A673 (cell line): ENCODE data around the gene OR2AJ1. TPM values are rescaled to one million over a fixed set of nuclear protein-coding genes. Genes with fewer than 3 reads are reported as not detected.

Source experiments
- BruUV-seq: library from RNA; stranded (reverse); fragments of 400-500 nt; replicated peaks from 2 replicates; lab custom pipeline; 2021; lab: Mats Ljungman, UMichigan
- CTCF ChIA-PET: fragments of 300-600 bp; sonication (Branson Sonifier 250); formaldehyde crosslinking; loops from one replicate; lab custom pipeline; 2022; ENCODE audit warnings: antibody characterized with exemption; lab: Charles Lee
- POLR2A ChIA-PET: fragments of 300-600 bp; sonication (Branson Sonifier 250); formaldehyde crosslinking; loops from one replicate; lab custom pipeline; 2022; ENCODE audit warnings: antibody characterized with exemption; ENCODE audit not compliant: low non-redundant PET; lab: Charles Lee
- DNase-seq: peaks from one replicate; pipeline ENCODE4 v3.0.0-alpha.2; 2015; ENCODE audit warnings: low spot score
- H3K27ac ChIP-seq: fragments of 200-600 bp; sonication (generic); 2 replicates; pipeline ENCODE4 v1.5.1; 2016; ENCODE audit warnings: mixed run types, low read depth, mild to moderate bottlenecking, mixed read lengths, antibody characterized with exemption, low read length; ENCODE audit not compliant: poor library complexity, severe bottlenecking
- H3K27me3 ChIP-seq: fragments of 200-600 bp; sonication (generic); replicated peaks from 2 replicates; pipeline ENCODE4 v1.6.1; 2017; ENCODE audit warnings: mixed run types, low read depth, mild to moderate bottlenecking, mixed read lengths, antibody characterized with exemption, low read length; ENCODE audit not compliant: insufficient read depth, poor library complexity
- H3K36me3 ChIP-seq: fragments of 200-600 bp; sonication (generic); 2 replicates; pipeline ENCODE4 v1.6.1; 2016; ENCODE audit warnings: mixed run types, mild to moderate bottlenecking, mixed read lengths, antibody characterized with exemption, low read length; ENCODE audit not compliant: insufficient read depth, poor library complexity, severe bottlenecking
- H3K4me1 ChIP-seq: fragments of 200-600 bp; sonication (generic); 2 replicates; pipeline ENCODE4 v1.6.1; 2017; ENCODE audit warnings: mixed run types, mild to moderate bottlenecking, mixed read lengths, antibody characterized with exemption, low read length; ENCODE audit not compliant: insufficient read depth, poor library complexity, severe bottlenecking
- H3K4me3 ChIP-seq: fragments of 200-600 bp; sonication (generic); 2 replicates; pipeline ENCODE4 v1.5.1; 2016; ENCODE audit warnings: low read depth, mixed run types, mild to moderate bottlenecking, mixed read lengths, low read length; ENCODE audit not compliant: poor library complexity, severe bottlenecking
- H3K9me3 ChIP-seq: fragments of 200-600 bp; sonication (generic); 2 replicates; pipeline ENCODE4 v1.6.1; 2016; ENCODE audit warnings: mixed run types, low read depth, mild to moderate bottlenecking, mixed read lengths, antibody characterized with exemption, low read length; ENCODE audit not compliant: poor library complexity, severe bottlenecking
- CTCF ChIP-seq: fragments of 300-800, 200-600 bp; sonication (generic); conservative IDR thresholded peaks from 2 replicates; pipeline ENCODE4 v1.5.1; 2017; ENCODE audit warnings: low read depth, mild to moderate bottlenecking, antibody characterized with exemption, low read length, moderate library complexity, mixed read lengths
- EZH2 ChIP-seq: fragments of 200-600 bp; sonication (generic); IDR thresholded peaks from 2 replicates; pipeline ENCODE4 v1.6.1; 2017; ENCODE audit warnings: borderline replicate concordance, low read depth, mild to moderate bottlenecking, mixed read lengths, antibody characterized with exemption, low read length; ENCODE audit not compliant: poor library complexity, severe bottlenecking
- intact Hi-C: fragments of 100-400 bp; cut with micrococcal nuclease; formaldehyde crosslinking; loops from one replicate; pipeline ENCODE4 v1.10.0; 2022; ENCODE audit not compliant: unreplicated experiment
- total RNA-seq: library from RNA; stranded (reverse); gene quantifications from 2 replicates; pipeline ENCODE4 v1.2.3, GENCODE V29; 2021

Gene OR2AJ1
- total RNA-seq, 1 experiment from 2014 or later, result not detected

DNA sequence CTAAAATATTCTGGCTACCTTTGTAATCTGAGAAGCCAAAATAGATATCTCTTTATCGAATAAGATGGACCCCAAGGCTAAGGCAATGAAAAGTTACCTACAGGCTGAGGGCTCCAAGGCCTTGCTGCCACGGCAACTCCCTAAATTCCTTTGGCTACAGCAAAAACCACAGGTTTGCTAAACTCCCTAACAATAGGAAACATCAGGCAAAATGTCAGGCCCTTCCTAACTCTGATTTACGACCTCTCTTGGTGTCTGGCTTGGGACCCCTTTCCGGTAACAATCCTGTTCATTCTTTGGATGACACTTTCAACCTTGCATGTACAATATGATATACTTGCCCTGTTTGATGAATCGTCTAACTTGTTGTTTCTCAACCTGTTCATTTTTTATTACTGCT lies 15.9 kb upstream of the OR2AJ1 start:
- peaks cover 12% of the 10 kb centered on the region for H3K9me3 ChIP-seq
- no TSS peak for BruUV-seq
- no peaks in the 10 kb centered on the region for H3K4me1 ChIP-seq
- H3K36me3 ChIP-seq, result no peaks in the 10 kb centered on the region
- DNase-seq, result no peak
- no peaks in the 10 kb centered on the region for H3K27me3 ChIP-seq
- H3K27ac ChIP-seq, result no peak overlapping the region
- intact Hi-C loops, result no loop called here
- CTCF ChIA-PET, result no interaction called here
- H3K4me3 ChIP-seq, result no peak overlapping the region
- no peak for TF ChIP-seq EZH2
- no peak for TF ChIP-seq CTCF
- POLR2A ChIA-PET, result no interaction called here

DNA sequence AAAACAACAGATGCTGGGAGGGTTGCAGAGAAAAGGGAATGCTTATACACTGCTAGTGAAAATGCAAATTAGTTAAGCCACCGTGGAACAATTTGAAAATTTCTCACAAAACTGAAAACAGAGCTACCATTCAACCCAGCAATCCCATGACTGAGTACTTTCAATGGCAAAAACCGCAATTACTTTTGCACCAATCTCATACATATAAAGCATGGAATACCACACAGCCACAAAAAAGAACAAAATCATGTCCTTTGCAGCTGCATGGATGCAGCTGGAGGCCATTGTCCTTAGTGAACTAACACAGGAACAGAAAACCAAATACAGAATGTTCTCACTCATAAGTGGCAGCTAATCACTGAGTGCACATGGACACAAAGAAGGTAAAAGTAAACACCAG lies 10.9 kb upstream of the OR2AJ1 start:
- Histone ChIP-seq H3K27ac (no peak overlapping the region), H3K36me3 (no peaks in the 10 kb centered on the region), H3K9me3 (peaks cover 9% of the 10 kb centered on the region), H3K4me1 (no peaks in the 10 kb centered on the region), H3K4me3 (no peak overlapping the region), H3K27me3 (no peaks in the 10 kb centered on the region)
- ChIA-PET CTCF (no interaction called here), POLR2A (no interaction called here)
- no peak for DNase-seq
- TF ChIP-seq EZH2 (no peak), CTCF (no peak)
- no TSS peak for BruUV-seq
- intact Hi-C loops, result no loop called here

DNA sequence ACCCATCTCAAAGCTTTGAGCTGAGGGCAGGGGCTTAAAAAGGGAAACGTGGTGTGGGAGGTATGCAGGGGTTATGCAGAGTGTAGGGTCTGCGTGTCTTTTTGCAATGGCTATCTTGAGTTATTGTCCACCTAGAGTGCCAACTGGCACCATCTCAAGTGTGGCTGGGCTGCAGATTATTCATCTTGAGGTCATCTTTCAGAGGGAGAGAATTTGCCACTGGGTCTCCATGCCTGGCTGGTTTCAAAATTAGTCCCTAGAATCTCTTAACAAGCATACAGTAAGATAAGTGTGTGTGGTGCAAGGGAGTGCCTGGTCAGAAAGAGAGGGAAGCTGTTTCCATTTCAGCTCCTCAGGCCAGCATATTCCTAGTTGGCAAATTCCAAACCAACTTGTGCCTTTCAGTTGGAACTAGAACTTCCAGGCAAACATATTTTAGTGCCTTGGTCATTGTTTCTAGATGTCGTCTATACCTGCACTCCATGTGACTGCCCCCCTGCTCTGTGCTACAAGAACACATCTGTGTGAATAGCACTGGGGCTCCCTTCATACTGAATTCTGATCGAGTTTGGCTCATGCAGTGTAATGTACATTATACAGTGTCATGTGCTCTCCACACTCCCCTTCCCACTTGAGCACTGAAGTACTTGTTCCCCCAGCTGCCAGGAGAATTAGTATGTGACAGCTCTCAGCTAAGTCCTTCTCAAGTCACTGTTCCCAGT lies 9.6 kb upstream of the OR2AJ1 start:
- intact Hi-C loops, result no loop called here
- POLR2A ChIA-PET, result no interaction called here
- Histone ChIP-seq H3K27me3 (no peaks in the 10 kb centered on the region), H3K4me3 (no peak overlapping the region), H3K9me3 (peaks cover 8% of the 10 kb centered on the region), H3K4me1 (no peaks in the 10 kb centered on the region), H3K27ac (no peak overlapping the region), H3K36me3 (no peaks in the 10 kb centered on the region)
- no peak for TF ChIP-seq EZH2
- no peak for TF ChIP-seq CTCF
- BruUV-seq, result no TSS peak
- DNase-seq, result no peak
- CTCF ChIA-PET, result no interaction called here
